GM12878 (cell line): ENCODE measurements around the gene RCOR2. TPM values are rescaled to one million over a fixed set of nuclear protein-coding genes. Genes with fewer than 3 reads are reported as not detected.

Experiments used
- ATAC-seq: fragments of 200-7000 bp; cut with Tn5 transposase; 3 replicates; pipeline ENCODE4 v1.9.1; 2020; ENCODE audit warnings: mild to moderate bottlenecking, moderate library complexity
- BruUV-seq: library from RNA; stranded (reverse); fragments of 400-500 nt; replicated peaks from 2 replicates; lab custom pipeline; 2021; lab: Mats Ljungman, UMichigan
- CTCF ChIA-PET: fragments of 300-600 bp; sonication (Branson Sonifier 250); formaldehyde crosslinking; extraction: SDS; loops from one replicate; lab custom pipeline; 2021; ENCODE audit warnings: inconsistent platforms; lab: Yijun Ruan, JAX
- POLR2A ChIA-PET: fragments of 350-600 bp; formaldehyde crosslinking; extraction: SDS; loops from one replicate; lab custom pipeline; 2021; ENCODE audit warnings: inconsistent platforms; lab: Charles Lee
- RAD21 ChIA-PET: fragments of 300-600 bp; sonication (Branson Sonifier 250); formaldehyde crosslinking; loops from one replicate; lab custom pipeline; 2023; ENCODE audit warnings: antibody characterized with exemption; ENCODE audit not compliant: unreplicated experiment; lab: Charles Lee
- SMC1A ChIA-PET: fragments of 300-600 bp; sonication (Branson Sonifier 250); formaldehyde crosslinking; loops from one replicate; lab custom pipeline; 2023; ENCODE audit not compliant: unreplicated experiment, uncharacterized antibody; lab: Charles Lee
- DNase-seq: peaks from one replicate; pipeline ENCODE4 v3.0.0-alpha.2; 2011; ENCODE audit warnings: low read depth, low spot score
- FAIRE-seq: peaks from 3 replicates; lab custom pipeline; 2011; peaks lifted over from hg19 to GRCh38; lab: Jason Lieb, UNC
- H2AFZ ChIP-seq: 2 replicates; pipeline ENCODE4 v1.6.0; 2011; ENCODE audit warnings: low read depth, low read length, control low read depth; ENCODE audit not compliant: control insufficient read depth
- H3K27ac ChIP-seq: 2 replicates; pipeline ENCODE4 v1.5.1; 2011; ENCODE audit warnings: control low read depth; ENCODE audit not compliant: control insufficient read depth, insufficient read depth
- H3K27me3 ChIP-seq, 2 experiments: replicated peaks in 1 of 2; 2 replicates each; pipeline versions ENCODE4 v1.6.0 to v1.6.1; 2011; ENCODE audit warnings: low read length in 1 of 2; ENCODE audit not compliant: control insufficient read depth in 2 of 2, insufficient read depth in 2 of 2
- H3K36me3 ChIP-seq, 2 experiments: 2 replicates each; pipeline ENCODE4 v1.5.1; 2011; ENCODE audit warnings: low read length in 1 of 2; ENCODE audit not compliant: control insufficient read depth in 2 of 2, insufficient read depth in 2 of 2
- H3K4me1 ChIP-seq: 2 replicates; pipeline ENCODE4 v1.6.1; 2011; ENCODE audit warnings: mild to moderate bottlenecking, low read length, moderate library complexity, mixed read lengths; ENCODE audit not compliant: control insufficient read depth, insufficient read depth
- H3K4me2 ChIP-seq: 2 replicates; pipeline ENCODE4 v1.6.0; 2011; ENCODE audit warnings: control low read depth; ENCODE audit not compliant: control insufficient read depth, insufficient read depth
- H3K4me3 ChIP-seq: fragments of 200-600 bp; sonication (generic); 2 replicates; pipeline ENCODE4 v1.5.1; 2016
- H3K79me2 ChIP-seq: 2 replicates; pipeline ENCODE4 v1.6.0; 2011; ENCODE audit warnings: low read length; ENCODE audit not compliant: control insufficient read depth, insufficient read depth
- H3K9ac ChIP-seq: 2 replicates; pipeline ENCODE4 v1.8.0; 2011; ENCODE audit warnings: low read length, control low read depth, mixed read lengths; ENCODE audit not compliant: control insufficient read depth, insufficient read depth
- H3K9me3 ChIP-seq: replicated peaks from 3 replicates; pipeline ENCODE4 v1.5.1; 2011; ENCODE audit warnings: mild to moderate bottlenecking, low read length; ENCODE audit not compliant: control insufficient read depth, insufficient read depth
- H4K20me1 ChIP-seq: 2 replicates; pipeline ENCODE4 v1.6.0; 2011; ENCODE audit not compliant: control insufficient read depth, insufficient read depth
- MEF2B ChIP-seq: fragments of 450-650 bp; IDR thresholded peaks from 2 replicates; pipeline ENCODE4 v1.6.1; 2018; ENCODE audit warnings: mild to moderate bottlenecking, moderate library complexity; ENCODE audit not compliant: partially characterized antibody, poor library complexity, severe bottlenecking
- RELA ChIP-seq: fragments of 450-650 bp; IDR thresholded peaks from 2 replicates; pipeline ENCODE4 v1.8.0; 2014; ENCODE audit warnings: borderline replicate concordance; ENCODE audit not compliant: partially characterized antibody
- RELB ChIP-seq: fragments of 450-650 bp; IDR thresholded peaks from 2 replicates; pipeline ENCODE4 v1.6.1; 2017; ENCODE audit warnings: low read depth, mild to moderate bottlenecking, moderate library complexity
- SMC3 ChIP-seq: IDR thresholded peaks from 2 replicates; pipeline ENCODE4 v1.6.1; 2011; ENCODE audit warnings: low read length, improper control_type of control experiment, borderline replicate concordance
- WGBS: methylation state at CpG from one replicate; pipeline ENCODE4 v1.1.6; 2016; ENCODE audit warnings: low lambda C conversion rate; ENCODE audit not compliant: insufficient replicate concordance, insufficient coverage; ENCODE audit errors: missing lambda C conversion rate; 5-methylcytosine and 5-hydroxymethylcytosine counted together
- in situ Hi-C: fragments of 300-500 bp; cut with MboI; formaldehyde crosslinking; loops from 9 replicates; pipeline ENCODE4 v1.14.3; 2018; ENCODE audit warnings: mixed read lengths
- intact Hi-C: fragments of 100-400 bp; cut with micrococcal nuclease; formaldehyde crosslinking; loops from one replicate; pipeline ENCODE4 v1.14.2; 2022; ENCODE audit not compliant: unreplicated experiment
- polyA plus RNA-seq, 11 experiments: library from polyadenylated mRNA; depleted of rRNA in 4 of 11; unstranded in 6 of 11; stranded (reverse) in 5 of 11; fragments of >200 nt; fragmentation: Nextera tagmentation in 4 of 11; fragmentation: Illumina TruSeq in 1 of 11; extraction: Ambion mirVana in 4 of 11; extraction: Trizol in 1 of 11; gene quantifications; 1 replicate in 1 of 11; 2 replicates in 10 of 11; pipeline versions ENCODE4 v1.2.1 to v1.2.3, GENCODE V29; 2011 to 2016; ENCODE audit warnings: inconsistent platforms in 2 of 11, missing spikeins in 2 of 11, low read depth in 1 of 11
- total RNA-seq, 4 experiments: library from RNA; depleted of rRNA in 3 of 4; stranded (reverse); fragments of >200 nt in 3 of 4; fragmentation: Illumina TruSeq in 1 of 4; extraction: Trizol in 1 of 4; gene quantifications; 2 replicates each; pipeline versions ENCODE4 v1.2.1 to v1.2.3, GENCODE V29; 2013 to 2021
- TF ChIP-seq, protein P1 (sequence below): IDR thresholded peaks from 2 replicates; pipeline ENCODE4 v1.6.1; 2012; ENCODE audit warnings: low read depth, low read length, improper control_type of control experiment
- TF ChIP-seq, protein P2 (sequence below), 3 experiments: IDR thresholded peaks in 2 of 3; conservative IDR thresholded peaks in 1 of 3; 2 replicates each; pipeline ENCODE4 v1.5.1; 2011; ENCODE audit warnings: low read depth in 3 of 3, low read length in 3 of 3, mild to moderate bottlenecking in 3 of 3, control low read depth in 2 of 3, moderate library complexity in 2 of 3, inconsistent platforms in 1 of 3, mixed read lengths in 1 of 3; ENCODE audit not compliant: control insufficient read depth in 2 of 3, insufficient read depth in 1 of 3; ENCODE audit errors: extremely low read depth in 1 of 3

RCOR2 gene
- total and polyA plus RNA-seq, 10 of the 15 experiments (the other 5 are each of a cell fraction or from before 2014, with no cell fraction given): 0.06 to 0.32 (median 0.17) TPM; not detected in 5

DNA sequence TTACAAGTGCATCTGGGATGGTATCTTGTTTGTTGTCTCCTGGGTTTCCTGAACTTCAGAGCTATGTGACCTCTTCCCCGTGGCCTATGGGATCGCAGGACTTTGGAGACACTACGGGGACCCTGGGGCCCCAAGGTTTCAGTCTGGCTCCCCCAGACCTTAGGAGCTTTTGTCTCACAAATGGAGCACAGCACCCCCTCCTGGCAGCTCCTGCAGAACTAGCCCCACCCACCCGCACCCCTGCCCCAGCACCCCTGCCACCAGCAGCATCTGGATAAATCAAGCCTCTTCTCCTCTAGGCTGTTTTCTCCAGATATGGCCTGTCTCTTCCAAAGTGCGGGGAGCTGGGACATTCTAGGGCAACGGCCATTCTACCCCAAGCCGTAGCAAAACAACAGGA is 10.4 kb downstream of the RCOR2 start:
- Histone ChIP-seq H3K4me1 (no peaks in the 10 kb centered on the region), H3K27ac (no peak overlapping the region), H3K36me3 (peaks cover 18 to 40% of the 10 kb centered on the region in 2 experiments), H3K9me3 (no peaks in the 10 kb centered on the region), H3K79me2 (no peaks in the 10 kb centered on the region), H2AFZ (no peak overlapping the region), H3K4me2 (no peak overlapping the region), H3K27me3 (no peaks in the 10 kb centered on the region), H3K9ac (no peak overlapping the region), H3K4me3 (no peak overlapping the region), H4K20me1 (no peaks in the 10 kb centered on the region)
- FAIRE-seq (no peak), ATAC-seq (peak; percentile 46; the same call in 2 of the 3 replicates), DNase-seq (no peak)
- intact Hi-C loops: loop anchor here (1.0 kb wide), 1 partner anchor 69 kb away; no protein-coding TSS in a partner anchor
- BruUV-seq: no TSS peak
- ChIA-PET POLR2A (no interaction called here), CTCF (interaction anchor here (0.6 to 1.9 kb wide), 10 partner anchors 11 to 139 kb away, joined by 3 to 25 read pairs (median 3); partner anchors contain the start of gene ZFTA), SMC1A (interaction anchor here (0.6 to 1.9 kb wide), 3 partner anchors 40 to 69 kb away, joined by 3 to 17 read pairs (median 3); no protein-coding TSS in a partner anchor), RAD21 (interaction anchor here (1.0 to 1.2 kb wide), 2 partner anchors 33 to 39 kb away, joined by 4 read pairs; no protein-coding TSS in a partner anchor)
- in situ Hi-C loops: no loop called here
- WGBS: 89% methylated on average over 7 of the region's 7 CpGs
- TF ChIP-seq RELA (no peak), RELB (no peak), SMC3 (0 out of 2 replicates have a peak, but pooled peaks have one; percentile 11), MEF2B (no peak)
- TF ChIP-seq, protein P1, sequence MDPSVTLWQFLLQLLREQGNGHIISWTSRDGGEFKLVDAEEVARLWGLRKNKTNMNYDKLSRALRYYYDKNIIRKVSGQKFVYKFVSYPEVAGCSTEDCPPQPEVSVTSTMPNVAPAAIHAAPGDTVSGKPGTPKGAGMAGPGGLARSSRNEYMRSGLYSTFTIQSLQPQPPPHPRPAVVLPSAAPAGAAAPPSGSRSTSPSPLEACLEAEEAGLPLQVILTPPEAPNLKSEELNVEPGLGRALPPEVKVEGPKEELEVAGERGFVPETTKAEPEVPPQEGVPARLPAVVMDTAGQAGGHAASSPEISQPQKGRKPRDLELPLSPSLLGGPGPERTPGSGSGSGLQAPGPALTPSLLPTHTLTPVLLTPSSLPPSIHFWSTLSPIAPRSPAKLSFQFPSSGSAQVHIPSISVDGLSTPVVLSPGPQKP: no peak
- TF ChIP-seq, protein P2, sequence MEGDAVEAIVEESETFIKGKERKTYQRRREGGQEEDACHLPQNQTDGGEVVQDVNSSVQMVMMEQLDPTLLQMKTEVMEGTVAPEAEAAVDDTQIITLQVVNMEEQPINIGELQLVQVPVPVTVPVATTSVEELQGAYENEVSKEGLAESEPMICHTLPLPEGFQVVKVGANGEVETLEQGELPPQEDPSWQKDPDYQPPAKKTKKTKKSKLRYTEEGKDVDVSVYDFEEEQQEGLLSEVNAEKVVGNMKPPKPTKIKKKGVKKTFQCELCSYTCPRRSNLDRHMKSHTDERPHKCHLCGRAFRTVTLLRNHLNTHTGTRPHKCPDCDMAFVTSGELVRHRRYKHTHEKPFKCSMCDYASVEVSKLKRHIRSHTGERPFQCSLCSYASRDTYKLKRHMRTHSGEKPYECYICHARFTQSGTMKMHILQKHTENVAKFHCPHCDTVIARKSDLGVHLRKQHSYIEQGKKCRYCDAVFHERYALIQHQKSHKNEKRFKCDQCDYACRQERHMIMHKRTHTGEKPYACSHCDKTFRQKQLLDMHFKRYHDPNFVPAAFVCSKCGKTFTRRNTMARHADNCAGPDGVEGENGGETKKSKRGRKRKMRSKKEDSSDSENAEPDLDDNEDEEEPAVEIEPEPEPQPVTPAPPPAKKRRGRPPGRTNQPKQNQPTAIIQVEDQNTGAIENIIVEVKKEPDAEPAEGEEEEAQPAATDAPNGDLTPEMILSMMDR (IDR thresholded peaks at IDR 0.05 in 2 of 3, conservative IDR thresholded peaks at IDR 0.05 in 1 of 3; ENCODE audit: control insufficient read depth in 2 of 3, extremely low read depth in 1 of 3, insufficient read depth in 1 of 3, low read depth in 3 of 3, low read length in 3 of 3): peak in 2 of 3 experiments; percentile 21 to 33; a peak in 3 of 6 replicates
